Panc1 (cell line): Measurements from ENCODE around the gene AOAH. TPM values are rescaled to one million over a fixed set of nuclear protein-coding genes. Genes with fewer than 3 reads are reported as not detected.

Experiments used
- ATAC-seq: fragments of 200-7000 bp; cut with Tn5 transposase; 2 replicates; pipeline ENCODE4 v1.9.1; 2020; ENCODE audit warnings: mild to moderate bottlenecking, moderate library complexity
- BruUV-seq: library from RNA; stranded (reverse); fragments of 400-500 nt; replicated peaks from 2 replicates; lab custom pipeline; 2021; lab: Mats Ljungman, UMichigan
- CTCF ChIA-PET: fragments of 300-600 bp; sonication (Branson Sonifier 250); formaldehyde crosslinking; loops from one replicate; lab custom pipeline; 2022; ENCODE audit warnings: antibody characterized with exemption; lab: Charles Lee
- POLR2A ChIA-PET: fragments of 300-600 bp; sonication (Branson Sonifier 250); formaldehyde crosslinking; loops from one replicate; lab custom pipeline; 2022; ENCODE audit warnings: antibody characterized with exemption; lab: Charles Lee
- DNase-seq: peaks from one replicate; pipeline ENCODE4 v3.0.0-alpha.2; 2010; ENCODE audit warnings: low read depth, low spot score
- H3K27ac ChIP-seq: 2 replicates; pipeline ENCODE4 v1.5.1; 2011; ENCODE audit warnings: mild to moderate bottlenecking, low read length, inconsistent platforms
- H3K27me3 ChIP-seq: fragments of 200-500 bp; sonication (Bioruptor generic); 2 replicates; pipeline ENCODE4 v1.6.0; 2014; ENCODE audit warnings: low read length, inconsistent platforms; ENCODE audit not compliant: control insufficient read depth, insufficient read depth
- H3K36me3 ChIP-seq: fragments of 200-500 bp; sonication (Bioruptor generic); 2 replicates; pipeline ENCODE4 v1.5.1; 2014; ENCODE audit warnings: inconsistent platforms, mild to moderate bottlenecking, low read length, moderate library complexity; ENCODE audit not compliant: control insufficient read depth, insufficient read depth
- H3K4me1 ChIP-seq: 2 replicates; pipeline ENCODE4 v1.5.1; 2011; ENCODE audit warnings: inconsistent platforms, mild to moderate bottlenecking, low read length, moderate library complexity; ENCODE audit not compliant: control insufficient read depth, insufficient read depth
- H3K4me3 ChIP-seq, 2 experiments: 2 replicates each; pipeline ENCODE4 v1.5.1; 2011 to 2012; ENCODE audit warnings: low read depth in 2 of 2, low read length in 2 of 2, mild to moderate bottlenecking in 2 of 2, inconsistent platforms in 1 of 2, moderate library complexity in 1 of 2
- H3K9me3 ChIP-seq: fragments of 200-500 bp; sonication (Bioruptor generic); 2 replicates; pipeline ENCODE4 v1.5.1; 2014; ENCODE audit warnings: low read depth, mild to moderate bottlenecking, inconsistent platforms, low read length, moderate library complexity; ENCODE audit not compliant: control insufficient read depth, insufficient read depth
- CTCF ChIP-seq: fragments of 450-650 bp; IDR thresholded peaks from 2 replicates; pipeline ENCODE4 v1.5.1; 2017; ENCODE audit warnings: mild to moderate bottlenecking
- POLR2AphosphoS5 ChIP-seq: IDR thresholded peaks from 2 replicates; pipeline ENCODE4 v1.6.1; 2012; ENCODE audit warnings: mild to moderate bottlenecking, low read depth, low read length, moderate library complexity
- REST ChIP-seq, 2 experiments: IDR thresholded peaks; 2 replicates each; pipeline ENCODE4 v1.6.1; 2011 to 2012; ENCODE audit warnings: low read depth in 2 of 2, control low read depth in 1 of 2, low read length in 1 of 2, mild to moderate bottlenecking in 1 of 2, moderate library complexity in 1 of 2; ENCODE audit not compliant: insufficient read depth in 1 of 2
- SIN3A ChIP-seq: IDR thresholded peaks from 2 replicates; pipeline ENCODE4 v1.6.1; 2012; ENCODE audit warnings: low read depth, mild to moderate bottlenecking, low read length, moderate library complexity, borderline replicate concordance; ENCODE audit not compliant: insufficient read depth
- TCF7L2 ChIP-seq: IDR thresholded peaks from 2 replicates; pipeline ENCODE4 v1.6.1; 2011; ENCODE audit warnings: mild to moderate bottlenecking, low read depth, low read length, inconsistent platforms
- in situ Hi-C: cut with HindIII; loops from 2 replicates; pipeline ENCODE4 v1.10.0; 2016; ENCODE audit warnings: low sequenced_read_pairs, low pct_unique_long_range_greater_than_20kb
- intact Hi-C: fragments of 100-400 bp; cut with micrococcal nuclease; formaldehyde crosslinking; loops from one replicate; pipeline ENCODE4 v1.10.0; 2022; ENCODE audit not compliant: unreplicated experiment
- total RNA-seq: library from RNA; stranded (reverse); gene quantifications from one replicate; pipeline ENCODE4 v1.2.1, GENCODE V29; 2021; ENCODE audit not compliant: unreplicated experiment

The AOAH gene
- total RNA-seq, 1 experiment from 2014 or later, result 0.31 TPM

- POLR2A ChIA-PET, result no interaction called here
- DNase-seq, result no peak
- BruUV-seq, result no TSS peak
- Histone ChIP-seq H3K4me3 (no peak overlapping the region), H3K36me3 (no peaks in the 10 kb centered on the region), H3K27me3 (no peaks in the 10 kb centered on the region), H3K27ac (no peak overlapping the region), H3K4me1 (no peaks in the 10 kb centered on the region), H3K9me3 (no peaks in the 10 kb centered on the region)
- TF ChIP-seq CTCF (no peak), SIN3A (no peak), REST (IDR thresholded peaks at IDR 0.05; ENCODE audit: insufficient read depth in 1 of 2, low read depth in 2 of 2, low read length in 1 of 2) (no peak), TCF7L2 (no peak)
- ATAC-seq, result no peak
- in situ Hi-C loops (no loop called here), intact Hi-C loops (no loop called here)
- CTCF ChIA-PET, result no interaction called here
Measured at GRCh38 chr7:36594445-36594844, 129.8 kb downstream of the AOAH start.

- DNase-seq (no peak), ATAC-seq (no peak)
- Histone ChIP-seq H3K27ac (no peak overlapping the region), H3K27me3 (no peaks in the 10 kb centered on the region), H3K36me3 (no peaks in the 10 kb centered on the region), H3K9me3 (no peaks in the 10 kb centered on the region), H3K4me1 (no peaks in the 10 kb centered on the region), H3K4me3 (no peak overlapping the region)
- in situ Hi-C loops, result no loop called here
- ChIA-PET CTCF (no interaction called here), POLR2A (no interaction called here)
- intact Hi-C loops, result no loop called here
- TF ChIP-seq POLR2AphosphoS5 (no peak), CTCF (no peak), REST (IDR thresholded peaks at IDR 0.05; ENCODE audit: insufficient read depth in 1 of 2, low read depth in 2 of 2, low read length in 1 of 2) (no peak), SIN3A (no peak), TCF7L2 (no peak)
- BruUV-seq, result no TSS peak
Measured at GRCh38 chr7:36591636-36592035, 132.7 kb downstream of the AOAH start.
